Erythroblast (primary cell): ENCODE data around the gene MRPS2.
"Not testable (repeated sequence)": the region's sequence is repeated elsewhere in the genome, so short reads cannot be mapped to it uniquely, and the experiment has no call there.

ENCODE experiments used
- GATA1 ChIP-seq: IDR thresholded peaks from 2 replicates; pipeline ENCODE4 v1.6.1; 2011; ENCODE audit warnings: low read depth, mild to moderate bottlenecking, control low read depth, low read length, moderate library complexity
- POLR2A ChIP-seq: IDR thresholded peaks from 2 replicates; pipeline ENCODE4 v1.6.1; 2011; ENCODE audit warnings: mild to moderate bottlenecking, low read length

- TF ChIP-seq POLR2A, GATA1: not testable (repeated sequence)
These were observed 34.3 kb downstream of the MRPS2 start for GRCh38 chr9:135534826-135535225.
